GM08714 (cell line): Measurements from ENCODE around the gene CYTH4.
"Not testable (repeated sequence)": the region's sequence is repeated elsewhere in the genome, so short reads cannot be mapped to it uniquely, and the experiment has no call there.

Experiments used
- H3K4me3 ChIP-seq: fragments of 200-500 bp; sonication (Bioruptor generic); 2 replicates; pipeline ENCODE4 v1.5.1; 2014; ENCODE audit warnings: mild to moderate bottlenecking, low read length, inconsistent platforms
- ZNF274 ChIP-seq: IDR thresholded peaks from 2 replicates; pipeline ENCODE4 v1.6.1; 2012; ENCODE audit warnings: mild to moderate bottlenecking, low read depth, low read length

Gene CYTH4

GRCh38 chr22:37242395-37242918 lies 39.9 kb upstream of the CYTH4 start:
- H3K4me3 ChIP-seq, result peak overlapping the region; percentile 81; the same call in 1 of the 2 replicates
- TF ChIP-seq ZNF274, result no peak

GRCh38 chr22:37243402-37244113 lies 38.8 kb upstream of the CYTH4 start:
- no peak for TF ChIP-seq ZNF274
- peak overlapping the region; percentile 81 for H3K4me3 ChIP-seq

GRCh38 chr22:37244114-37244921 lies 38.0 kb upstream of the CYTH4 start, which contains the start of gene RAC2:
TSS of gene RAC2 (minus strand) at chr22:37244269. CDS start at chr22:37244148, 121 bp downstream.
- TF ChIP-seq ZNF274, result no peak
- peak within 1 kb of the TSS; percentile 81 for H3K4me3 ChIP-seq

GRCh38 chr22:37244922-37245722 lies 37.2 kb upstream of the CYTH4 start:
- H3K4me3 ChIP-seq, result peak overlapping the region; percentile 5; the same call in 1 of the 2 replicates

GRCh38 chr22:37245740-37246139 lies 36.6 kb upstream of the CYTH4 start:
- H3K4me3 ChIP-seq, result no peak overlapping the region
- TF ChIP-seq ZNF274, result no peak

More at GRCh38 chr22:37244922-37245722, 37.2 kb upstream of the CYTH4 start:
- TF ChIP-seq ZNF274, result no peak

- no peak for TF ChIP-seq ZNF274
- no peak overlapping the region for H3K4me3 ChIP-seq
Observed at GRCh38 chr22:37248251-37248650, 34.1 kb upstream of the CYTH4 start.

GRCh38 chr22:37249986-37250385 lies 32.3 kb upstream of the CYTH4 start:
- TF ChIP-seq ZNF274, result no peak

GRCh38 chr22:37251836-37252235 lies 30.5 kb upstream of the CYTH4 start:
- not testable (repeated sequence) for H3K4me3 ChIP-seq

More at GRCh38 chr22:37249986-37250385, 32.3 kb upstream of the CYTH4 start:
- H3K4me3 ChIP-seq, result no peak overlapping the region

GRCh38 chr22:37253126-37253660 lies 29.1 kb upstream of the CYTH4 start:
- TF ChIP-seq ZNF274, result no peak
- H3K4me3 ChIP-seq, result no peak overlapping the region

GRCh38 chr22:37254209-37254866 lies 28.0 kb upstream of the CYTH4 start:
- no peak for TF ChIP-seq ZNF274
- no peak overlapping the region for H3K4me3 ChIP-seq

- no peak overlapping the region for H3K4me3 ChIP-seq
- no peak for TF ChIP-seq ZNF274
Observed at GRCh38 chr22:37254867-37255233, 27.5 kb upstream of the CYTH4 start.

- no peak for TF ChIP-seq ZNF274
- no peak overlapping the region for H3K4me3 ChIP-seq
Observed at GRCh38 chr22:37255558-37256006, 26.7 kb upstream of the CYTH4 start.

GRCh38 chr22:37256075-37256726 lies 26.1 kb upstream of the CYTH4 start:
- H3K4me3 ChIP-seq, result no peak overlapping the region
- no peak for TF ChIP-seq ZNF274
